Measurements from ENCODE around the gene FHL3. TPM values are rescaled to one million over a fixed set of nuclear protein-coding genes. Genes with fewer than 3 reads are reported as not detected.

Gene FHL3
- polyA plus RNA-seq (2011; rRNA removed) (1.4 and 2.0 TPM in 2 replicates), polyA plus RNA-seq (2017; fragmentation: RNase III; extraction: RNeasy Plus Mini Kit Qiagen cat#74134 plus additional on column Dnase treatment) (4.3 to 5.9 TPM (median 5.4 TPM) in 3 replicates), polyA minus RNA-seq (2011; rRNA and poly(A)+ RNA removed) (4.4 and 4.6 TPM in 2 replicates)
- polyA plus RNA-seq (2012; cell fraction: cytosol; rRNA removed), result 3.1 and 4.4 TPM in 2 replicates
- polyA plus RNA-seq (2012; cell fraction: nucleus; rRNA removed), result 5.0 and 6.4 TPM in 2 replicates

- CTCF ChIA-PET, result no interaction called here
- DNase-seq (ENCODE audit: low read depth in 1 of 2, low spot score in 1 of 2) (no peak), ATAC-seq (peak; percentile 58 to 66), FAIRE-seq (no peak)
- peak within 1 kb of the TSS; percentile 82 for H3K4me3 ChIP-seq
- H3K27ac ChIP-seq, result peak within 1 kb of the TSS; percentile 90 to 91
- peaks cover 27% of the 10 kb centered on the region for H3K4me1 ChIP-seq
- TF ChIP-seq MAZ (IDR thresholded peaks at IDR 0.05; ENCODE audit: borderline replicate concordance, low read depth, low read length) (no peak), FOSL2 (IDR thresholded peaks at IDR 0.05) (no peak), FOSL2 (CRISPR knock-in tag; IDR thresholded peaks at IDR 0.05) (no peak), ZFP36 (IDR thresholded peaks at IDR 0.05; ENCODE audit: borderline replicate concordance, partially characterized antibody) (no peak), FOSB (CRISPR knock-in tag; IDR thresholded peaks at IDR 0.05) (no peak), POLR2A (IDR thresholded peaks at IDR 0.05; ENCODE audit: low read length) (peak; percentile 37), REST (IDR thresholded peaks at IDR 0.05) (no peak), FOXS1 (CRISPR knock-in tag; IDR thresholded peaks at IDR 0.05) (no peak), MAX (IDR thresholded peaks at IDR 0.05) (no peak), ZNF302 (CRISPR knock-in tag; IDR thresholded peaks at IDR 0.05) (no peak), PBX3 (IDR thresholded peaks at IDR 0.05) (no peak), HEYL (CRISPR knock-in tag; IDR thresholded peaks at IDR 0.05) (no peak), CBX2 (IDR thresholded peaks at IDR 0.05; ENCODE audit: borderline replicate concordance, low read depth) (no peak), JUN (IDR thresholded peaks at IDR 0.05) (peak in 1 of 2 experiments; percentile 26; a peak in 1 of 5 replicates), MYC (IDR thresholded peaks at IDR 0.05; ENCODE audit: borderline replicate concordance, low read length) (no peak), KDM5A (IDR thresholded peaks at IDR 0.05) (no peak), HOXA7 (CRISPR knock-in tag; IDR thresholded peaks at IDR 0.05) (no peak), ESRRA (IDR thresholded peaks at IDR 0.05; ENCODE audit: borderline replicate concordance, low read length) (no peak)
- no peaks in the 10 kb centered on the region for H3K9me3 ChIP-seq
- peak within 1 kb of the TSS; percentile 90 for H3K4me2 ChIP-seq
- 41% methylated on average over 4 of the region's 83 CpGs for WGBS (ENCODE audit: missing lambda C conversion rate)
- POLR2A ChIA-PET, result interaction anchor here (0.6 kb wide), 1 partner anchor 29 kb away, joined by 3 read pairs; no protein-coding TSS in a partner anchor
These were observed at the start of gene FHL3 for GRCh38 chr1:38005195-38006007. Gene FHL3, minus strand, starts transcription at chr1:38005514. Its CDS starts 6,102 bp downstream, at chr1:37999412.

GRCh38 chr1:38053416-38054091, 48.2 kb upstream of the FHL3 start:
- ATAC-seq, result peak in 1 of 2 experiments; percentile 26; a peak in 1 of 6 replicates

More at GRCh38 chr1:38053416-38054091, 48.2 kb upstream of the FHL3 start:
- H3K27ac ChIP-seq, result no peak overlapping the region
- CTCF ChIA-PET, result interaction anchor here (1.0 to 1.1 kb wide), 3 partner anchors 10 to 18 kb away, joined by 3 read pairs; no protein-coding TSS in a partner anchor
- 16% methylated on average over 6 of the region's 7 CpGs for WGBS (ENCODE audit: missing lambda C conversion rate)
- FAIRE-seq (no peak), DNase-seq (ENCODE audit: low read depth in 1 of 2, low spot score in 1 of 2) (no peak)
- TF ChIP-seq HOXB5 (CRISPR knock-in tag; IDR thresholded peaks at IDR 0.05) (no peak), CBX2 (IDR thresholded peaks at IDR 0.05; ENCODE audit: borderline replicate concordance, low read depth) (no peak)
- no peaks in the 10 kb centered on the region for H3K9me3 ChIP-seq
- no peak overlapping the region for H3K4me2 ChIP-seq
- POLR2A ChIA-PET, result no interaction called here
- no peaks in the 10 kb centered on the region for H3K4me1 ChIP-seq
- H3K4me3 ChIP-seq, result no peak overlapping the region
